ENCODE measurements around the gene FAN1.
A peak's percentile ranks its signal among the peaks of the same experiment; 100 is the strongest.

FAN1 gene

DNA sequence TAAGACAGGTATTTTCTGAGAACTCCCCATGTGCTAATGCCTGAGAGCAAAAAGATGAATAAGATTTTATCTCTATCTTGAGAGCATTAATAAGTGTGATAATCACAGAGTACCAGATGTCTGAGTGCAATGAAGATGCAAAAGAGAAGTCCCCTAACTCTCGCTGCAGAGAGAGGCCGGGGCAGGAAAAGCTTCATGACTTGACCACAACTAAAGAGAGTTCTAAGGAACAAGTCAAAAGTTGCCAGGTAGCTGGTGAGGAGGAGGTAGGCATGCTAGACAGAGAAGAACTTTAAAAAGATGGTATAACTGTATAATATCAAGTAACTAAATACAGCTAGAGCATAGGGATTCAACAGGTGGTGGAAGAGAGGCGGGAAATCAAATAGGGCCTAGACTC, 58.9 kb downstream of the FAN1 start:
- no peak for DNase-seq

DNA sequence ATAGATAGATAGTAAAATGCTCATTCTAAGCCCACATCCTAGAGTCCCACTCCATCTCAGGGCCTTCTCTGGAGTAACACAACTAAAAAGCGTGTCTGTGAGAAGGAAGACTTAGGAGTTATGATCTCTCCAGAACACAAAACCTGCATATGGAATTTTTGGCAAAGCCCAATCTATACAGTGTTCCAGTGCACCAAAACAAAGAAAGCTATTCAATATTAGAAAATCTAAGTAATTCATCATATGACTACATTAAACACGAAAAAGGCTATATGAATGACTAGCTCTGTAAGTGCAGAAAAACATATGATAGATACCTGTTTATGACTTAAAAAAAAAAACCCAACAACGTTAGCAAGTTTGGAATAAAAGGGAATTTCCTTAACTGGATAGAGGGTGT, 60.0 kb downstream of the FAN1 start:
- DNase-seq: no peak

GRCh38 chr15:30969724-30970123, 66.0 kb downstream of the FAN1 start:
- no peak for DNase-seq

GRCh38 chr15:30973379-30973778, 69.7 kb downstream of the FAN1 start:
- no peak for DNase-seq

GRCh38 chr15:30974112-30974511, 70.4 kb downstream of the FAN1 start:
- no peak for DNase-seq

- no peak for DNase-seq
These were observed 74.6 kb downstream of the FAN1 start for GRCh38 chr15:30978328-30978727.

DNA sequence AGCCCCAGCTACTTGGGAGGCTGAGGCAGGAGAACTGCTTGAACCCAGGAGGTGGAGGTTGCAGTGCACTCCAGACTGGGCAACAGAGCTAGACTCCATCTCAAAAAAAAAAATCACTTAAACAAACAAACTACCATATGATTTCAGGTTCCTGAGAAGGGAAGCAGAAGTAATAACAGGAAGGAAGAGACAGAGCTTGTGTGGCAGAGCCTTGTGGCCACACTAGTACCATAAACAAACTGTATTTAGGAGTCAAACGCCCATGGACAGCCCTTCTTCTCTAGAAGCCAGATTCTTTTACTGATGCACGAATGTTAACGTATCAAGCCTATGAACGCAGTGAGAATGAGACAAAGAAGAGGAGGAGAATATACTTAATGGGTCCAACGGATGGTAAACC, 75.7 kb downstream of the FAN1 start:
- no peak for DNase-seq

DNA sequence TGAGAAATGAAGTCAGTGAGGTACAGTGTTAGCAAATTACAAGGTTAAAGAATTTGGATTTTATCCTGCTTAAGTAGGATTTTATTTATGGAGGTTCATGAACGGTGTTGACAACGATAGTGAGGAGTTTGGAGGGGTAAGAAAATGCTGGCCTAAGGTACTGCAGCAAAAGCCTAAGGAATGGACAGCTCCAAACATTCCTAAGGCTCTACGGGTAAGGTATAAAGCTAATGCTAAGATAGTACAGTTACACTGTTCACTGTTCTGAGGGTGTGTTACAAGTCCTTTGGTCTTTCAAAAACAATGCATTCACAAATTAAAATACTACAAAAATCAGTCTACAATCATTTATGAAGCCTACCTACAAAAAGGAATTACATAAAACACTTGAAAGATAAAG, 80.4 kb downstream of the FAN1 start:
- DNase-seq: no peak

- no peak for DNase-seq
These were observed 80.8 kb downstream of the FAN1 start for GRCh38 chr15:30984542-30984941.

- DNase-seq: no peak
These were observed 81.4 kb downstream of the FAN1 start for GRCh38 chr15:30985081-30985531.

DNA sequence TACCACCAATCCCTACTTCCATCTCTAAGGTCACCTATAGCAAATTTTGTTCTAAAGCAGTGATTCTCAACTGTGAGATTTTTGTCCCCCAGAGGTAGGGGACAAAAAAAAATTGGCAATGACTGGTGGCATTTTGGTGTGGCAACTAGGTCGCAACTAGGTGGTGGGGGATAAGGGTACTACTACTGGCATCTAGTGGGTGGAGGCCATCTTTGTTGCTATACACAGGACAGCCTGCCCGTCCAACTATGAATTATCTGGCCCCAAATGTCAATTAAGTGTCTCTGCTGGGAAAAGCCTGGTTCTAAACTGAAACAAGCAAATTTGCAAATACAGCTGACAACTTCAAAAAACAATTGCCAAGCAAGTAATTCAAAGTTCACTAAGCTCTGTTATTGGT, 86.3 kb downstream of the FAN1 start:
- no peak for DNase-seq

- no peak for DNase-seq
These were observed 86.9 kb downstream of the FAN1 start for GRCh38 chr15:30990446-30991254.

DNA sequence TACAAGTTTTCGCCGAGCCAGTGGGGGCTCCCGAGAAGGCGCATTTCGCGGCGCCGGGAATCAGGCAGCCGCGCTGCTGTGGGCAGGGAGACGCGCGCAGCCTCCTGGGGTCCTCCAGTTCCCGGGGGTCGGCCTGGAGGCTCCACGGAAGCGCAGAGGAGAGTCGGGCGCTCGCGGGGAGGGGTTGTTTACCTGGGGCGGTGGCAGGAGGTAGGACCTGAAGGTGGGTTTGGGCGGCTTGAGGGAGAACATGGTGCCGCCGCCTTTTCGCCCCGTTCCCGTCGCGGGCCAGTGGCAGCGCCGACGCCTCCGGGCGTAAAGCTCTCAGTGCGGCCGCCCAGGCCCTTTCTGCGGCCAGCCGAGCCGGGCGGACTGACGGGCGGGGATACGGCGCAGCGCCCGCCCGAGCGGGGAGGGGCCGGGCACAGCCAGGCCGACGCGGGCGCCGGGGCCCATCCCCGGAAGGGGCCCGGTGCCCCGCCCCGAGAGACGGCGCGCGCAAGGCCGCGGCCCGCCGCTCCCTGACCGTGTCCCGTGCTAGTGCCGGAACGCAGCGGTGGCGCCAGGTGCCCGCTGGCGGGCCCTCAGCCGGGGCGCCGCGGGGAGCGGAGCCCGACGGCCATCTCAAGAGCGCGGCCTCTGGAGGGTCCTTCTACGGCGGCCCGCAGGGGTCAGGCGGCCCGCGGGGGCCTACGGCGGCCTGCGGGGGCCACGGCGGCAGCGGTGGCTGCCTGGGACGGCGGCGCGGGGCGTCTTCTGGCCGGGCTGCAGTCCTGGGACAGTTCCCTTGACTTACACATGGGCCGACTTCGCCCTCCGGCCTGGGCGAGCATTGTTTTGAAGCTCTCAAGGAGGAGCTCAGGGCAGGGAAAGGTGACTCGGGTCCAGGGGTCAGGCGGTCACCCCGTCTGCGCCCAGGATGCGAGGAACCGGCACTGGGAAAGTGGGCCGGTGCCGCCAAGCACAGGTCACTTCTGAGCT, 87.8 kb downstream of the FAN1 start, which contains the start of gene MTMR10:
Gene MTMR10 (minus strand): TSS at position 374 of the 981 bp plus-strand sequence. CDS start 122 bp downstream, at position 252.
- peak; percentile 43 for DNase-seq

- DNase-seq: no peak
These were observed 88.6 kb downstream of the FAN1 start for GRCh38 chr15:30992249-30992864.

Data from NCI-H345 (cell line).